Islet precursor cell (in vitro differentiated cells): ENCODE data around the gene ABI3BP.

Experiments
- DNase-seq: peaks from one replicate; pipeline ENCODE4 v3.0.0-alpha.2; 2018

Gene ABI3BP

DNA sequence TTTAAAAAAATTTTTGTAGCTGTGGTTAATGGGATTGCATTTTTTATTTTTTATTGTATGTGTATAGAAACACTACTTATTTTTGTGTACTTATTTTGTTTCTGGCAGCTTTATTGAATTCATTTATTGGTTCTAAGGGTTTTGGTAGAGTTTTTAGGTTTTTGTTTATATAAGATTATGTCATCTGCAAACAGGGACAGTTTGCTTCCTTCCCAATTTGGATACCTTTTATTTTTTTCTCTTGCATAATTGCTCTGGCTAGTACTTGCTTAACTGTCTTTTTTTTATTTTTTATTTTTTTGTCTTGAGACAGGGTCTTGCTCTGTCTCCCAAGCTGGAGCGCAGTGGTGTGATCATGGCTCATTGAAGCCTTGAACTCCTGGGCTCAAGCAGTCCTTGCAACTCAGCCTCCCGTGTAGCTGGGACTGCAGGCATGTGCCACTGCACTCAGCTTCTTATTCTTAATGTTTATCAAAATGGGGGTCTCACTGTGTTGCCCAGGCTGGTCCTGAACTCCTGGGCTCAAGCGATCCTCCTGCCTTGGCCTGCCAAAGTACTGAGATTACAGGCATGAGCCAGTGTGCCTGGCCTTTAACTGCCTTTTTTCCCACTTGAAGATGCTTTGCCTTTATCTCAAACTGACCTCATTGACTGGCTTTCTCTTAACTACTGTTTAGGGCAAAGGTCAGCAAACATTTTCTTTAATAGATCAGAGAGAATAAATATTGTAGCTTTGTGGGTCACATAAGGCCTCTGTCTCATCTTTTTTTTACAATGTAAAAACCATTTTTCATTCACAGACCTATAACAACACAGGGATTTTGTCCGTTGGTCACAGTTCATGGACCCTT, 275.4 kb downstream of the ABI3BP start:
- DNase-seq = no peak

DNA sequence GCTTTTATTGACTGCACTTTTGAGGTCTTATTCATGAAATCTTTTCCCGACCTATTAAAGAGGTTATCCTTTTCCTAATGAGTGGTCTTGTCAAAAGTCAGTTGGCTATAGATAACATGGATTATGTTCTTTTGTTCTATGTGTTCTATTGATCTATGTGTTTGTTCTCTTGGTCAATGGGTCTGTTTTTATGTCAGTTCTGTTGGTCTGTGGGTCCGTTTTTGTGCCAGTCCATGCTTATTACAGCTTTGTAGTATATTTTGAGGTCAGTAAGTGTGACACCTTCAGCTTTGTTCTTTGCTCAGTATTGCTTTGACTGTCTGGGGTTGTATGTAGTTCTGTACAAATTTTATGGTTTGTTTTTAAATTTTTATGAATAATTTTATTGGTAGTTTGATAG, 276.2 kb downstream of the ABI3BP start:
- no peak for DNase-seq

DNA sequence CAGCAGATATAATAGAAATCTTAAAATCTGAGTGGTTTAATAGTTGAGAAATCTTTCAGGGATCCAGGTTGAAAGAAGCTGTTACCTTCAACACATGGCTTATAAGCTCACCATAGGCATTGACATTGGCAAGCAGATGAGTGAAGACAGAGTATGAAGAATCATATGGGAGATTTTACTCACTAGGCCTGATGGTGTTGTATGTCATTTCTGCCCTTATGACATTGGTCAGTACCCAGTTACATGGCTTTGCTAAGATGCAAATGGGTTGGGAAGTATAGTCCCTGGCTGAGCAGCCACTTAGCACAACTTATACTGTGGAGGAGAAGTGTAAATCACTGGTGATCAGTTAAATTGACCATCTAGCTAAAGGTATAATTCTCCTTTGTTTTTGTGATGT, 278.0 kb downstream of the ABI3BP start:
- DNase-seq = no peak

DNA sequence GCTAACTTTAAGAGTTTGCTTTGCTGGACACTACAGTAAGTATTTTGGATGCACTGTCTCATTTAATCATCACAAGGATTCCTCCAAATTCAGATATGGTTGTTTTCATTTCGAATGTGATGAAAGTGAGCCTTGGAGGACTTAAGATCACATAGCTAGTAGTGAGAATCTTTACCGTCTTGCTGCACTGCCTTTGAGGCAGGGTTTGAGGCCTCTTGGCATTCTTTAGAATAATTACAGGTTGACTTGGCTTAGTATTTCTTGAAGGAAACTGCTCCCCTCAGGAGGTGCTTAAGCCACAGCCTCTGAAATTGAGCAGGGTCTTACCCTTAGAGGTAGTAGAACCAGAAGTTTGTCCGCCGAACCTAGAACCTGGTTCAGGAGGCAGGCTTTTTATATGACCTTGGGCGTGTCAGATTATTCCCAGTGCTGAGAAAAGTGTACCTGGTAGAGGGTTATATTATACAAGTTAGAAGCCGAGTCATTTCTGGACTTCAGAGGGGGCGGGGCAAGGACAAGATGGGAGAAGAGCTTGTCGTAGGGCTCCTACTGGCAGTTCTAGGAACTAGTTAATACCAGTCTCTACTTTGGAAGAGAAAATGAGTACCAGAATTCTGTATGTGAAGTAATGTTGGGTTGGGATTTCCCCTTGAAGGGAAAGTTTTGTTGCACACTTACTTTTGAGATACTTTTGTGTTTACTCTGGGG, 282.8 kb downstream of the ABI3BP start:
- DNase-seq = peak; percentile 79

DNA sequence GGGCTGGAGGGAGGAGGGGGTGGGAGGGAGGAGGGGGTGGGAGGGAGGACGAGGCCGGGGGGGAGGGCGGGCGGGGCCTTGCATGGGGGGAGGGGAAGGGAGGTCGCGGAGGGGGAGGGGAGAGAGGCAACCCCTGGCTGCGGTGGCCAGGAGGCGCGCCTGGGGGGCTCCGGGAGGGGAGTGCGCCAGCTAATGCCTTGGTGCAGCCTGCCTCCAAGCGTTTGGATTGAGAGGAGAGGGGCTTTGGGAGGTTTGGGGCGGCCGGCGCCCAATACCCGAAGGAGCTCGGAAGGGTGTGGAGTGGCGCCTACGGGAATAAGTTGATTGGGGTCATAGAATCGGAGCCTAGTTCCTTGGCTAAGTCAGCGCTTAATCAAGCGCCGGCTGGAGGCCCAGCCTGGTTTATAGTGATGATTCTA, 283.4 kb downstream of the ABI3BP start:
- peak; percentile 86 for DNase-seq

DNA sequence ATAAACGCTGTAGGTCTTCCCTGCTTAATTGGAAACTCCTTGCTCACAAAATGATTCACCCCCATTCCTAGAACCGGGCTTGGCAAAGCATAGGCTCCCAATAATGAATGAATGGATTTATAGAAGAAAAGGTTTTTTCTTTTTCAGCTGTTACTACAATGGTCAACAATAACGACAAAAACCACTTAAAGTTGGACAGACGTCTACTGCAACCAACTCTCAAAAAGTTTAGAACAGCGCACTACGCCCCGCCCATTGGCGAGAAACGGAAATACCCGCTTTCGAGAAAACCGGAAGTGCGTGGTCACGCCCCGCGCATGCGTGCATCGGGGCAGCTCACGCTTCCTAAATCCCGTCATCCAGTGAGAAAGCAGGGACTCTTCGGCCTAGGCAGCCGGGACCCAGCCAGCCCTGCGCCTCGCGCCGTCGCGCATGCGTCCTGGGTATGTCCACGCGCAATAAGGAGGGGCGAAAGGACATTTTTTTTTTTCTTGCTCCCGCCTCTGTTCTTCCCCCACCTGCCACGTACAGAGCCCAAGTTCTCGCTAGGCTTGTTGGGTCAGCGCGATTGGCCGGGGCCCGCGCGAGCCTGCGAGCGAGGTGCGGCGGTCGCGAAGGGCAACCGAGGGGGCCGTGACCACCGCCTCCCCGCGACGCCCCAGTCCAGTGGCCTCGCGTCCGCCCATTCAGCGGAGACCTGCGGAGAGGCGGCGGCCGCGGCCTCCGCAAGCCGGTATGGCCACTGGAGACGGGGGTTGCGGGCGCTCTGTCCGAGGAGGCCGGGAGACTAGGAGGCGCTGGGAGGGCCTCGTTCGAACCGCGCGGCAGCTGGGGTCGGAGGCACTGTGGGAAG, 284.0 kb downstream of the ABI3BP start, which contains the start of gene TFG:
TSS of gene TFG (plus strand) at position 506 of the 853 bp plus-strand sequence. CDS start 4,192 bp downstream, outside the sequence.
- peak; percentile 99 for DNase-seq

DNA sequence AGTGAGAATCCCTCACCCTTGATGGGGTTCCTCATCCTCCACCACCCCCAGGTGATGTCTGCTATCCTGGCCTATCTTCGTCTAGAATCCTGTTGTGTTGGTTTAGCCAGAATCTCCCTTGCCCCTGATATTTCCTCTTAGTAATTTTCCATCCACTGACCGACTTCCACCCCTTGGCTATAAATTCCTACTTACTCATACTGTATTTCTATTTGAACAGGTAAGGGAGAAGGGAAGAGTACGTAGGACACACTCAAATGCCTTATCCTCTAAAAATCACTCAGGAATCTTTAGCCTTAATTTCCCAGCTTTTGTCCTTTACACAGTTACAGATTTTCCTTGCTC, 284.6 kb downstream of the ABI3BP start:
- no peak for DNase-seq

DNA sequence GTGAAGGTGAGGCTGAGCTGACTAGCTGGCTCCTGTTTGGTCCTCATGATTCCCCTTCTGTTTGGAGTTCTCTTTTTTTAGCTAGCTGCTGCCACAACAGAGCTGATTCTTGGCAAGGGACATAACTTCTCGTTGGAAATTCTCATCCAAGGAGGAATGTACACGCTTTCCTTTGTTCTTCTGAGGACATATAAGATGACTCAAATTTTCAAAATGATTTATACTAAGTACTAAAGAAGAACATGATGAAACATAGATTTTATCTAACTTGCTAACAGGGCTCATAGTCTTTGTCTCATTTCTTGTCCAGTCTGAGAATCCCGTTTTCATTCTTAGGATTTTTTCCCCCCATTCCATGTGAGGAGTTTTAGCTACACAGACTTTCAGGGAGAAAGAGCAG, 286.9 kb downstream of the ABI3BP start:
- DNase-seq = no peak

DNA sequence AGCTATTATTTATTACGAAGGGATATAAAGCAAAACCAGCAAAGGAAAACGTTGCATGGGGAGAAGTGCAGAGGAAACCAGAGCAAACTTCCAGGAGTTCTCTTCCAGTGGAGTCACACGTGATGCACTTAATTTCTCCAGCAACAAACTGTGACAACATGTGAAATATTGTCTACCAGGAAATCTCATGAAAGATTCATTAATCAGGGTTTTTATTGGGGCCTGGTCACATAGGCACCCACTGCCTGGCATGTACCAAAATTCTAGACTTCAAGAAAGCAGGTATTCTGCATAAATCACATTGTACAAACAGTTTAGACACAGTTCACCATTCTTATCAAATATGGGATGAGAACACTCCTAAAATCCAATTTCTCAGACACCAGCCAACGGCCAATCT, 289.4 kb downstream of the ABI3BP start:
- no peak for DNase-seq

DNA sequence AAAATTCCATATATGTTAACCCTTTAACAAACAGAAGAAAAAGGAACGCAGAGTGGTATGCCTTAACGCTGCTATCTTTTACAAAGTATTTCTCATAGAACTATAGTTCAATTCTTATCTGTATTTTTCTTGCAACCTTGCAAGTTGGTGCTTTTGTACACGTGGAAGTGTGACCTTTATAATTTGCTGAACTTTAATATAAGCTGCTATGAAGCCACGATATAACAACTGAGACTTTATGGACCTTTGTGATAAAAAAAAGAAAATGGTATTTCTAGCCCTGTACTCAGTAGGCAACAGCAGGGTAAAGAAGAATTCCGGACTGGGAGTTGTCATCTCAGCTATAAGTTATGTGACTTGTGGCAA, 290.3 kb downstream of the ABI3BP start:
- no peak for DNase-seq

DNA sequence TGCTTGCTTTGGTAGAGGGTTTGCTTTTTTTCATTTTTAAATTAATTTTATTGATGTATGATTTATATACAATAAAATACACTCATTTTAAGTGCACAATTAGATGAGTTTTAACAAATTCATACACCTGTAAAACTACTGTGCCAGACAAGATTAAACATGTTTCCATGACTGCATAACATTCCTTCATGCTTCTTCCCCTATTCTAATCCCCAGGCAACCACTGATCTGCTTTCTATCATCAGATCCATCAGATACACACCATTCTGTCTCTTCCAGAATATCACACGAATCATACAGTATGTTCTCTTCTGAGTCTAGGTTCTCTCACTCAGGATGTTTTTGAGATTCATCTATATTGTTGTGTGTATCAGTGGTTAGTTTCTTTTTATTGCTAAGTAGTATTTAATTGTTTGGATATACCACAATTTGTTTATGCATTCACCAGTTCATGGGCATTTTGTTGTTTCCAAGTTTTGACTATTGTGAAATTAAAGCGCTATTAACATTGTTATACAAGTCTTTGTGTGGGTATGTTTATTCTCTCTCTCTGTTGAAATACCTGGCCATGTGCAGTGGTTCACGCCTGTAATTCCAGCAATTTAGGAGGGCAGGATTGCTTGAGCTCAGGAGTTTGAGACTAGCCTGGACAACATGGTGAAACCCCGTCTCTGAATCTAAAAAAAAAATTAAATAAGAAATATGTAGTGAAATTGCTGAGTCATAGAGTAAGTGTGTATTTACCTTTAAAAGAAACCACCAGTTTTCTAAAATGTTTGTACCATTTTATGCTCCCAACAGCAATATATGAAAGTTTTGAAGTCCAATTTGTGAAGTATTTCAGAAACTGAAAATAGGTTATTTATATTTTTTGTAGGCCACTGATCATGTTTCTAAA, 290.9 kb downstream of the ABI3BP start:
- no peak for DNase-seq

DNA sequence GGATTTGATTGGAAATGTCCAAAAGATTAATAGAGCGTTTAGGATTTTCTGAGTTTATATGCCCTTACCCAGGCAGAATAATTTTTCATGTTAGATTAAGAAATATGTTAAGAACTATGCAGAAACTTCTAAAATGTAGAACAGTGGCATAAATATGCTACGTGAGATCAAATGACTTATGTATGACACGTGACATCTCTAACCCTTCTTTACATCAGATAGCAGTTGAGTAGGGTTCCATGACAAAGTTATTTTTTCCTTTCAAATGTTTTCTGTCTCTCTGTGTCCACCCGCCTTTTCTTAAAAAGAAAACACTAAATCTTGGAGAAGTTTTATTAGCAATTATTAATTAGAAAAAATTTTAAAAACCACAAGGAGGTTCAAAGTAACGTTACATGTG, 292.5 kb downstream of the ABI3BP start:
- DNase-seq = no peak
